Measurements from ENCODE around the gene KRTAP10-1.
"Not testable (repeated sequence)": the region's sequence is repeated elsewhere in the genome, so short reads cannot be mapped to it uniquely, and the experiment has no call there.

The KRTAP10-1 gene

GRCh38 chr21:44514746-44515358 is 25.1 kb downstream of the KRTAP10-1 start:
- no peak for DNase-seq

- DNase-seq, result no peak
These were observed 25.8 kb downstream of the KRTAP10-1 start for GRCh38 chr21:44514218-44514520.

GRCh38 chr21:44513389-44514217 is 26.4 kb downstream of the KRTAP10-1 start:
- peak; percentile 56 for DNase-seq

GRCh38 chr21:44512496-44513388 is 27.3 kb downstream of the KRTAP10-1 start:
- DNase-seq, result no peak

- no peak for DNase-seq
These were observed 28.1 kb downstream of the KRTAP10-1 start for GRCh38 chr21:44511938-44512275.

- DNase-seq, result no peak
These were observed 28.6 kb downstream of the KRTAP10-1 start for GRCh38 chr21:44511219-44511937.

- DNase-seq, result peak; percentile 35
These were observed 29.3 kb downstream of the KRTAP10-1 start for GRCh38 chr21:44510508-44511218.

- DNase-seq, result no peak
These were observed 29.9 kb downstream of the KRTAP10-1 start for GRCh38 chr21:44510109-44510507.

GRCh38 chr21:44509539-44509938 is 30.5 kb downstream of the KRTAP10-1 start:
- DNase-seq, result peak; percentile 84

- no peak for DNase-seq
These were observed 31.1 kb downstream of the KRTAP10-1 start for GRCh38 chr21:44508711-44509445.

GRCh38 chr21:44508426-44508710 is 31.6 kb downstream of the KRTAP10-1 start:
- no peak for DNase-seq

- no peak for DNase-seq
These were observed 32.1 kb downstream of the KRTAP10-1 start for GRCh38 chr21:44507673-44508425.

- DNase-seq, result no peak
These were observed 33.4 kb downstream of the KRTAP10-1 start for GRCh38 chr21:44506279-44507255.

- no peak for DNase-seq
These were observed 34.2 kb downstream of the KRTAP10-1 start for GRCh38 chr21:44505673-44506278.

- DNase-seq, result no peak
These were observed 36.0 kb downstream of the KRTAP10-1 start for GRCh38 chr21:44503901-44504399.

GRCh38 chr21:44503006-44503889 is 36.7 kb downstream of the KRTAP10-1 start:
- not testable (repeated sequence) for DNase-seq

- no peak for DNase-seq
These were observed 37.6 kb downstream of the KRTAP10-1 start for GRCh38 chr21:44502171-44502958.
